Measurements from ENCODE around the gene SLC12A3.

SLC12A3 gene, protein sequence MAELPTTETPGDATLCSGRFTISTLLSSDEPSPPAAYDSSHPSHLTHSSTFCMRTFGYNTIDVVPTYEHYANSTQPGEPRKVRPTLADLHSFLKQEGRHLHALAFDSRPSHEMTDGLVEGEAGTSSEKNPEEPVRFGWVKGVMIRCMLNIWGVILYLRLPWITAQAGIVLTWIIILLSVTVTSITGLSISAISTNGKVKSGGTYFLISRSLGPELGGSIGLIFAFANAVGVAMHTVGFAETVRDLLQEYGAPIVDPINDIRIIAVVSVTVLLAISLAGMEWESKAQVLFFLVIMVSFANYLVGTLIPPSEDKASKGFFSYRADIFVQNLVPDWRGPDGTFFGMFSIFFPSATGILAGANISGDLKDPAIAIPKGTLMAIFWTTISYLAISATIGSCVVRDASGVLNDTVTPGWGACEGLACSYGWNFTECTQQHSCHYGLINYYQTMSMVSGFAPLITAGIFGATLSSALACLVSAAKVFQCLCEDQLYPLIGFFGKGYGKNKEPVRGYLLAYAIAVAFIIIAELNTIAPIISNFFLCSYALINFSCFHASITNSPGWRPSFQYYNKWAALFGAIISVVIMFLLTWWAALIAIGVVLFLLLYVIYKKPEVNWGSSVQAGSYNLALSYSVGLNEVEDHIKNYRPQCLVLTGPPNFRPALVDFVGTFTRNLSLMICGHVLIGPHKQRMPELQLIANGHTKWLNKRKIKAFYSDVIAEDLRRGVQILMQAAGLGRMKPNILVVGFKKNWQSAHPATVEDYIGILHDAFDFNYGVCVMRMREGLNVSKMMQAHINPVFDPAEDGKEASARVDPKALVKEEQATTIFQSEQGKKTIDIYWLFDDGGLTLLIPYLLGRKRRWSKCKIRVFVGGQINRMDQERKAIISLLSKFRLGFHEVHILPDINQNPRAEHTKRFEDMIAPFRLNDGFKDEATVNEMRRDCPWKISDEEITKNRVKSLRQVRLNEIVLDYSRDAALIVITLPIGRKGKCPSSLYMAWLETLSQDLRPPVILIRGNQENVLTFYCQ

DNA sequence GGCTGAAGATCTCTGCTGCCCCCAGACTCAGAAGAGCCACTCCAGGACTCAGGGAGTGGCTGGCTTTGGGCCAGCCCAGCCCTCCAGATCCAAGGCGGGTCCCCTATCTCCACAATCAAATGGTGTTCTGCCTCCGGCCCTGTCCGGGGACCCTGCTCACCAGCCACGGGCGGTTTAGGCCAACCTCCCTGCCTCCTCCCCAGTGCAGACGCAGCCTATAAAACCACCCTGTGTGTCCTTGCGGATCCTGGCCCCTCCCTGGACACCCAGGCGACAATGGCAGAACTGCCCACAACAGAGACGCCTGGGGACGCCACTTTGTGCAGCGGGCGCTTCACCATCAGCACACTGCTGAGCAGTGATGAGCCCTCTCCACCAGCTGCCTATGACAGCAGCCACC lies at the start of gene SLC12A3:
TSS of gene SLC12A3 (plus strand) at position 248 of the 400 bp plus-strand sequence. CDS start at position 277, 29 bp downstream.
- DNase-seq: no peak

DNA sequence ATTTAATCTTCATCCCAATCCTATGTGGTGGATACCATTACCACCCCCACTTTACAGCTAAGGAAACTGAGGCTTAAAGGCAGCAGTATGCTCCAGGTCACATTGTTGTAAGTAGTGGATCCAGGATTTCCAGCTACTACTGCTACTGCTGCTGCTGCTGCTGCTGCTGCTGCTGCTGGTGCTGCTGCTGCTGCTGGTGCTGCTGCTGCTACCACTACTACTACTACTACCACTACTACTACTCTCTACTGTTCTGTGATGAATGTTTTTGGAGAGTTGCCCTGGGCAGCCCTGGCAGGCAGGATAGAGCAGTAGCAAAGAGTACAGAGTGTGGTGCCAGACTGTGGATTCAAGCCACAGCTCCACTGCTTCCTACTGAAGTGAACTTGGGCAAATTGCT lies 49.3 kb upstream of the SLC12A3 start:
- no peak for DNase-seq

DNA sequence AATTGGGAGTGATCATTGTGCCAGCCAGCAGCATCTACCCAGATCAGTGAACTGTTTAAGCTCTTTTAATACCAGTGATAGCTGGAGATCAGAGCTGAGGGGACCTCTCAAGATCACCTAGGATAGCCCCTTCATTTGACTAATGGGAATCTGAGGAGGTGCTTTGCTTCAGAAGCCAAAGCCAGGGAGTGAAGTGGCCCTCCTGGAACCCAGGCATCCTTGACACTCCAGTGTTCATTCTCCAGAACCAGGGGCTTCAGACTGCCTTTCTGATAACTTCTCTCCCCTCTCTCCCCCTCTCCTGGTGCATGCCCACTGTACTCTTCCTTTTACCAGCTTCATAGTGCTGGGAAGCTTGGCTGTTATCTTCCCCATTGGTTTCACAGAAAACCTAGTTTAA lies 48.0 kb upstream of the SLC12A3 start:
- no peak for DNase-seq

DNA sequence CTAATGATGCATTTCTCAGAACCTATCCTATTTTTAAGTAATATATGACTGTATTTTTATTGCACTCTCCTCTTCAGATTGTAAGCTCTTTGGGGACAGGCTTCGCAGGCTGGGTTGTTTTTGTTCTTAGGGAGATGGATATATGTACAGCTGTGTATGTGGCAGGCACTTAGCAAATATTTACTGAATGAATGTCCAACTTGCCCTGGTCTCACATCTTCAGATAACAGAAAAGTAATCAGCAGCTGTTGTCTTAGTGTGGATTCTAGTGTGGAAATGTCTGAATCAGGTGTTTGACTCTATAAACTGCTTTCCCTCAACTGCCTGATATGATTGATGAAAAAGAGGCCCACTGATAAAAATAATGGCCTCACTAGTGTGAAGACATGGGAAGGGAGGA lies 47.1 kb upstream of the SLC12A3 start:
- DNase-seq: no peak

DNA sequence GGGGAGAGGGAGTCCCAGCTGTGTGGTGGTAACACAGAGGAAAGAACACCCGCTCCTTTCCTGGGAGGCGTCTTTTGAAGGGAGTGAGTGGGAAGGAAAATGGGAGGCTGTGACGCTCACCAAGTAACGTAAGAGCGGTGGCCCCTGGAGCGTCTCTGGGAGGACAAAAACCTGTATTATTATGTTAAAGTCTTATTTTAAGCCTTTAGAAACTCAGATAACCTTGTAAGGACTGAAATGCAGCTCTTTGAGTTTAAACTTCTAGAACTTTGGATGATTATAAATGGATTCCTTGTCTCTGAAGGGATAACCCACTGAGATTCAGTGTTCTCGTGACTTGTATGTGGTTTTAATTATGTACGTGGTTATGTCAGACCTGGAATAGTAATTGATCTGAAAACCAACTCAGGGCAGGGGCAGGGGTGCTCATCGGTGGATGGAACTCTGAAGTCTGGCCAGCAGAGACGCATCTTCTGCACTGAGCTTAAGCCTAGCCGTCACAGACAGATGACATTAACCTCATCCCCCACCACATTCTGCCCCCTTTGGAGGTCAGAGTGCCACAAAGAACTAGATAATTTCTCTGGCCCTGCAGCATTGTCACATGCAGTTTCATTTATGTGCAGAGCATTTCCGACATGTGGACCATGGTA lies 41.8 kb upstream of the SLC12A3 start:
- DNase-seq: no peak

DNA sequence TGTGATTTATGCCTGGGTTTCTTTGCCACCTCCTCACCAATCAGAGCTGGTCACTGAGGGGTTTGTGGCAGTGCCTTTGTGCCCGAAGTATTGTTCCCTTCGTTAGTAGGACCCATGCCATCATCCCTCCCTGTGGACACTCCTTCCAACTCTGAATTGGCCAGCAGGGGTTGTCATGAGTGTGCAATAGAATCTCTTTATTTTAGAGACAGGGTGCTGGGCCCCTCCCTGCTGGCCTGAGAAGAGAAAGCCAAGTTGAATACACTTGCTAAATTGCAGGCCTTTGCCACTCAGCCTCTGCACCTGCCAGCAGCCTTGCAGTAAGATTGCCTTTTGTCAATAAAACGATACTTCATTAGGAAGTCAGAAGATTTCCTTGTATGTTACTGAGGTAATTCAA lies 40.7 kb upstream of the SLC12A3 start:
- DNase-seq: no peak

DNA sequence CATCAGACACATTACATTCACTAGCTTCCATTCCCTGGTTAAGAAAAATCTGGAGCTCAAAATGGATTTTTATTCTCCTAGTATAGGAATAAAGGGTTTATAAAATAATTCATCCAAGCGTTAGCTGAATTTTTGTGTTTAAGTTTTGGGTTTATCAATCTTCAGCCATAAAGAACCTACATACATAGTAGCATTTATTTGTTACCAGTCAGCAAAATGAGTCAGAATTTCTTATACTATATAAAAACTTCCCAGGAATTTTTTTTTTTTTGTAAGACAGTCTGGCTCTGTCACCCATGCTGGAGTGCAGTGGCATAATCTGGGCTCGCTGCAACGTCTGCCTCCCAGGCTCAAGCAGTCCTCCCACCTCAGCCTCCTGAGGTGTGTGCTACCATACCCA lies 40.2 kb upstream of the SLC12A3 start:
- no peak for DNase-seq

DNA sequence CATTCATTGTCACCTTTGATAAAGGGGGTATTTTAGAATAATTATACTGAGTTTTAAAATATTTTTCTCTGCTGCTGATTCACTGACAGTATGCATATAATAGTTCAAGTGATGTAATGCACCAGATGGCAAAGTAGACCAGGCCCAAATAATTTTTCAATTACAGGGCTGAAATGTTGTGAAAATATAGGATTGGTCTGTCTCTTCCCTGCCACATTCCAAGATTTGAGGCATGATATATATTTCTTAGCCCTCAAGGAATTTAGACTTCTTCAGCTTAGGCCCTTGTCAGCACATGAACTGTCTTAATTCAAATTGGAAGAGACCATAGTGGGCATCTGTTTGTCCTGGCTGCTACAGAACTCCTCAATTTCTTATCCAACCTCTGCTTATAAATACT lies 39.2 kb upstream of the SLC12A3 start:
- no peak for DNase-seq

DNA sequence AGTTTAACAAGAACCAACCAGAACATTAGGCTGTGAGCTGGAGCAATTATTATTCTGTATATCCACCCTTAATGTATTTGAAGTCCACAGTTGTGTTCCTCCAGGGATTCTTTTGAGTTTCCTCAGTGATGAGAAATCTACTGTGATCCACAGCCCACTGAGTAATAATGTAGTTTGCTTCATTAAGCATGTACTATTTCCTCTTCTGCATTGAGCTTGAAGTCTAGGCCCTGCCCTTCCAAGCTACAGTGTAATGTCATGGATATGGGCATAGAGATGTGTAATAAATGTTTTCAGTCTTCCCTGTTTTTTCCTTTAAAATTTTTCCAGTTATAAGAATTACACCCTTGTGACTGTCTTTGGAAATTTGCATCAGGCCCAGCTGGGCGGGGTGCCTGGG lies 36.4 kb upstream of the SLC12A3 start:
- DNase-seq: no peak

DNA sequence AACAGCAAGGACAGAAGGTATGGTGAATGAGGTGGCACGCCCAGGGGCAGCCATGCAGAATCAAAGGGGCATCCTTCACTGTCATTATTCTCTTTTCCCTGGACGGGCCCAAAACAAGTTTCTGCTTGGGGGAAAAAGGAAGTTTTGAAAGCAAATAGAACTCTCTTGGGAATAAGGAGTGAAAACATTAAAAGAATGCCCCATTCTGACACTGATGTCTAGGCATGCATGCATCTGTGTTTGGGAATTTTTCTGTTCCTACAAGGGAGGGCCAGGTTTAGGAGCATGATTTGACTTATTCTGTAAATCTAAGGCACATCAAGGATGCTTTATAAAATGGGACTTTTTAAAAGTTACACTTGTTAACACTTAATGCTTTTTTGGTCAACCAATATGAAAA lies 34.3 kb upstream of the SLC12A3 start:
- DNase-seq: no peak

DNA sequence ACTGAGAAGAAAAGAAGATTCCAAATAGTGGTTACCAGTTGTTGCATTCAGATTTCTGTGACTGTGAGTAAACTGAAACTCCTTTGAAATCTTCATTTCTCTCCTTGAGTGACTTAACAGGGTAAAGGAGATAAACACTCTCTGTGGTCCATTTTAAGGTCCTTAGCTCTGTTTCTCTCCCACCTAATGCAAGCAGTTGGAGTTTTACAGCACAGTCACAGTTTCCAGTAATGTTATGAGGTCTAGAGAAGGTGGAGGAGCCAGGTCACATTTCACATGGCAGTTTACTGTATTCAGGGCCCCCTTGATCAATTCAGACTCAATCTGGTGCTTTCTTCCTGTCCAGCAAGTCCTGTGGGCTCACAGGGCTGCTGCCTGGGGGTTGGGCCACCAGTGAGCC lies 32.2 kb upstream of the SLC12A3 start:
- no peak for DNase-seq

DNA sequence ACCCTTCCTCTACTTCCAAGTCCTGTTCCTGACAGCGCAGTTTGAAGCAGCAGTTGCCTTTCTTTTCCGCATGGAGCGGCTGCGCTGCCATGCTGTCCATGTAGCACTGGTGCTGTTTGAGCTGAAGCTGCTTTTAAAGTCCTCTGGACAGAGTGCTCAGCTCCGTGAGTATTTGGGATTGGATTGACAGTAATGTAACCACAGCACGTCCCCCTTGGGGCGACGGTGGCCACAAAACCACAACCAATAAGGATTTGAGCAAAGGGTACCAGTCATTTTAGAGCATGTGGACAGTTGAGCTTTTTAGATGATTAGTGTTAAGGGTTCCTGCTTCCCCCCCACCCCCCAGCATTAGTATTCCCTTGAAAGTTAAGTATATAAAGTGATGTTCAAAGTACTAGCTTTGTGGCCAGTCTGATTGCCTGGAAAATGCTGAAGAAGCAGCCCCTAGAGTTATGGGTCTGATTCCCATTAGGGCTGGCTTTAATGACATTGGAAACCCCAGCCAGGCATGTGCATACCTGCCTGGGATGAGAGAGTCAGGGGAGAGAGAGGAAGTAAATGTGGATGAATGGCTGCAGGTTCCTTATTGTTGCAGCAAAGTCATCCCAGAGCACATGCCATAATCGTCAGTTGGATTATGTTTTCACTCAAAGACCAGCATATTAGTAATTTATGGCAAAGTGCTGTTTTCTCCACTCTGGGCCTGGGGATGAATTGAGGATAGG lies 31.6 kb upstream of the SLC12A3 start:
- DNase-seq: no peak

DNA sequence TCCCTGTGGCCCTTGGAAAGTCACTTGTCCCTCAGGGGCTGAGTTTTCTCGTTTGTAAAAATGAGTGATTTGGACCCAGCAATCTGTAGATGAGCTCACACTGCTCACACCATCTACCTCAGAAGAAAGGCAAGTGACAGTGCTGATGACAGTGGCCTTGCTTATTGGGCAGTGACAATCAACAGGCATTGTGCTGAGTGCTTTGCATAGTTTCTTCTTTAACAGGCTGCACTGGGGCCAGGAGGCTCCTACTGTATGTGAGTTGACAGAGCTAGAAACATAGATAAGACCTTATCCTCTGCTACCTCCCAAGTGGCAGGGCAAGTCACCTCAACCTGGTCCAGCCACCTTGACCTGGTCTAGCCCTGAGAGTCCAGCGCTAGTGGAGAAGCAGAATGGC lies 29.7 kb upstream of the SLC12A3 start:
- no peak for DNase-seq

DNA sequence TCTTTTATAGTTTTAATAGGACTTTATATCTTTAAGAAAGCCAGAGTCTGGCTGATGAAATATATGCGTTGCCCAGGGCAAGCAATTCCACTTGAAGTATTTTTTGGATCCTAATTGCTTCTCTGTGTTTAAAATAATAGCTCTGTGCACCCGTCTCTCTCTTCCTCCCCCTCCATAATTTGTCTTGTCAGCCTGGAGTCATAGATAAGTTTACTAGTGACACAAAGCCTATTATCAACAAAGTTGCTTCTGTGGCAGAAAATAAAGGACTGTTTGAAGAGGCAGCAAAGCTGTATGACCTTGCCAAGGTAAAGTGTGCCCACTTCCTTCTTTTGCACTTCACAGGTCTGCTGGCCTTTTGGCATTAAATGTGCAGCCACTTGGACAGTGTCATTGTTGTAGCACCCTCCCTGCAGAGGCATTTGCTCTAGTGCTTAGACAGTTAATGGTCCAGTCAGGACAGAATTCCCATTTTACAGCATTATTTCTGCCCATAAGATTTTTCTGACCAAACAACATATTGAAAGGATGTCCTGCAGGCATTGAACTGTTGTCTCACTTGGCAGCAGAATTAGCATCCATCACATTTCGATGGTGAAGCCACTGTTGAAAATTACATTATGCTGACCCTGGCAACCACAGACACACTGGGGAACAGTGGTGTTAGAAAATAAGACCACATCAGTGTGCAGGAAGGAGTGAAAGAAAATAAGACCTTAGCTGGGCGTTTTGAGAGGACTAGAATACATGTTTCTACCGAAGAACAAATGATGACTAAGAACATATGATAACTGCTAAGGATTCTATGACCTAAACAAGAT lies 28.4 kb upstream of the SLC12A3 start:
- DNase-seq: no peak

DNA sequence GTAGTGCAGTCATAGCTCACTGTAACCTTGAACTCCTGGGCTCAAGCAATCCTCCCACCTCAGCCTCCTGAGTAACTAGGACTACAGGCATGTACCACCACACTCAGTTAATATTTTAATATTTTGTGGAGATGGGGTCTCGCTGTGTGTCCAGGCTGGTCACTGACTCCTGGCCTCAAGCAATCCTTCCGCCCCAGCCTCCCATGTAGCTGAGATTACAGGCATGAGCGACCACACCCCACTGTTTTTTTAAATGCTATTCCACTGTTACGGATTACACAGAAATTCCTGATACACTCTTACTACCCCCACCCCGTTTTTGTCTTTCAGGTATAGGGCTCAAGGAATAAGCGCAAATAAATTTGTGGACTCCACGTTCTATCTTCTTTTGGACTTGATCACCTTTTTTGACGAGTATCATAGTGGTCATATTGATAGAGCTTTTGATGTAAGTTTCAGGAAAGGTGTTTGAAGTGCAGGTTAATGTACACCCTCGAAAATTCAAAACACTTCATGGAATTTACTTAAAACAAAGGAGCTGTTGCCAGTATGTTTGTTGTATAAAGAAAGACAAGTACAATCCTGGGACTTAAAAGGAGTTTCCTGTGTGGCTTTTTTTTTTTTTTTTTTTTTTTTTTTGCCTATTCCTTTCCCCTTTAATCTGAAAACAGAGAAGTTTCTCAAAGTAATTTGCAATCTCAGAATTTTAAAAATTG lies 26.2 kb upstream of the SLC12A3 start:
- no peak for DNase-seq

DNA sequence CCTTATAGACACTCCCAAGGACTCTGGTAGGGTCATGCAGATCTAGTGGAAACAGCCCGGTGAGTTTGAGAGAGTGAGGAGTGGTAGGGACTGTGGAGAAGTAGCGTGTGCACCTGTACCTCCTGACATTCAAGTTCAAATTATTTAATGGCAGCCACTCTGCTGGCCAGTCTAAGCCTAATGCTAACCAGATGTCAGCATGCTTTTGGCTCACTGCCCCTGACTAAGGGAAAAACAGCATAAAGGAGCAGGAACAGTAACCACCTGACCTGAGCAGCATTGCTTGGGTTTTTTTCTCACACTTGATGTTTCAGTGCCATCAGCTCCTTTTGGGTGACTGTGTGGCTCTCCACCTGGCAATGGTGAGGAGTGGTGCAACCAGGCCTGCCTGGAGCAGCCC lies 23.8 kb upstream of the SLC12A3 start:
- DNase-seq: no peak

DNA sequence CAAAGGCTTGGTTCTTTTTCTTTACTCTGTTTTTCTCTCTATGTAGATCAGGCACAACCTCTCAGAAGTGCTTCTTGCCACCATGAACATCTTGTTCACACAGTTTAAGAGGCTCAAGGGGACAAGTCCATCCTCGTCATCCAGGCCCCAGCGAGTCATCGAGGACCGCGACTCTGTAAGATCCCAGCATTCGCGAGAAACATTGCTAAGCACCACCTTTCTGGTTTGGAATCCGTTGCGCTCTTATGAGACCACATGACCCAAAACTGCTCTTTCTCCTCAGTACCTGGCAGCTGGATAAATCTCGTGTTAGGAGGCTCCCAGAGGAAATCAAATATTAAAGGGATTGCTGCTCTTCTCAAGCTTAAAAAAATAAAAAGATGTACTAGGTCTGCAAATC lies 23.3 kb upstream of the SLC12A3 start:
- DNase-seq: no peak

DNA sequence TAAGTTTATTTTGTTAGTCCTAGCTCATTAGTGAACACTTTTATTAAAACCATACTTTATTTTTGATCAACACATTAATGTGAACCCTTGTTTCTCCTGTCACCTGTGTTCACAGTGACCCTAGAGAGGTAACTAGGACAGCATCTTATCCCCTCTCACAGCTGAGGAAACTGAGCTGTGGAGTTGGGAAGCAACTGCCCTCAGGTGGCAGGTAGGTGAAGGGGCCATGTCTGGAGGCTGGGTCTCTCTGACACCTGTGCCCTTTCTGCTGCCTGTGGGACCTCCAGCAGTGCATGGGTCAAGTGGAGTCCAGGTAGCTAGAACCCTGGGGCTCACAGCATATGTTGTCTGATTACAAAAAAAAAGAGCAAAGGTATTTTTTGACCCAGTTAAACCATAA lies 22.9 kb upstream of the SLC12A3 start:
- no peak for DNase-seq

DNA sequence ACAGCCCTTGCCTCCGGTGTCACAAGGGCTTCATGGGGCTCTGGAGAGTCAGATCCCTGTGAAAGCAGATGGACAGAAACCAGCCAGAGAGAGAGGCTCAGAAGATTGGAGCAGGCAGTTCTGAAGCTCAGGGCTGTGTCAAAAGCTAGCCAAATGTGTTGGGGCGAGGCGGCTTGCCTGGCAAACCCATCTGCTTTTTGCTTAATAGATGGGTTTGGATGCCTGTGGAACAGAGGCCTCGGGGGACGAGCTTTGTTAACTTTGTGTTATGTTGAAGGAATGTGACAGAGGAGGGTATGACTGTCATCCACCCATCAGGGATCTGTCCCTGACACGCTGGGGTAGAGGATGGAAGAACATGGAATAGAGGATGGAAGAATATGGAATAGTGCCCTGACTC lies 21.0 kb upstream of the SLC12A3 start:
- no peak for DNase-seq

DNA sequence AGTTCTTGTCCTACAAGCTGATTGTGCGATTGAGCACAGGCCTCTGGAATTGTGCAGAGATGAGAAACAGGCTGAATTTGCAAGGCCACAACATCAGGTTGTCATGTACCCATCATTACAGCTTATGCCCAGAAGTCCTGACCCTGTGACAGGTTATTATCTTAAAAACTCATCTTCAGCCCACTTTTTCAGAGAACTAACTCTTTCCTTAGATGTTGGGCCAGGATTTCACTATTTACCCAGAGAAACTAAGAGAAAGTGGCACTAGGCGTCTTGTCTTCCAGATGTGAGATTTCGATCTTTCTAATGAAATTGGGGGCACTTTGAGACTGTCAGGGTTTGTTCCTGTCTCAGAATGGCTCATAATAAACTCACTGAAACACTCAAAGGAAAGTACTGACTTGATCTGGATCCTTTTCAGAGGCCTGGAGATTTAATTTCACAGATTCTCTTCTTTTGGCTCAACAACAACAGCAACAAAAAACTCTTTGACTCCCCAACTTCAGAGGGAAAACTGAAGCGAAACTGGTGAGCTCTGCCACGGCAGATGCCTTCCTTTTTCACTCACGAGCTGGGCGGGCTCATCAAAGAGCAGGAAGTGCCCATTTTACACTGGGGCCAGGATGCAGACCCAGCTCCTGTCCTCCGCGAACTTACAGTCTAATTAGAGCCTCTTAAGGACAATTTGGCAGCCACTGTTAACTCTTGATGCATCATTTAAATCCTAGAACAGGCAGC lies 17.7 kb upstream of the SLC12A3 start:
- no peak for DNase-seq
